ENCODE data around the gene TGFBI.

Gene TGFBI

DNA sequence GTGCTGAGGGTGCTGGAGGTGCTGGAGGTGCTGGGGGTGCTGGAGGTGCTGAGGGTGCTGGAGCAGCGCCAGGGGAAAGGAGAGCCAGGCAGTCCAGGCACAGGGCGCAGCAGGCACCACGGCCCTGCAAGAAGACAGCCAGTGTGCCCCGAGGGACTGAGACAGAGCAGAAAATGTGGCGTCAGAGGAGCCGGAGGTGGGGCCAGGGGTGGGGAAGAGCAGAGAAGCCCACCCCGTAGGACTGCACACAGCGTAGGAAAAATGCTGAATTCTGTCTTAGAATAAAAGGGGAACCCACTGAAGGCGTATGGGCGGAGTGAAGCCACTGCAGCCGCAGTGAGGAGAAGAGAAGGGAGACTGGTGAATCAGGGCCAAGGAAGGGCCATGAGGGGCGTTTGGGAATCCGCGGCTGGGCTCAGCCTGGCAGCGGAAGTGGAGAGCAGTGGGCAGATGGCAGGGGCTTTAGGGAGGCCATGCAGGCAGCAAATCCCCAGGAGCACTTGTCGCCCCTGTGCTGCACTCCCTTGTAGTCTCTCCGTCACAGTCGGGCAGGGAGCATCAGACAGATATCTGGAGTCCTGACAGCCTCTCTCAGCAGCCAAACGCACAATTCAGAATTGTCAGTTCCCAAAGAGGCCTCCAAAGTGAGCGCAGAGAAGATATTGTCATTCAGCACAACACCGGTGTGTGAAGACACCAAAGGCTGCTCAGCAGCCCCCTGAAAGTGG is 38.1 kb upstream of the TGFBI start:
- Histone ChIP-seq H3K27me3 (ENCODE audit: control insufficient read depth in 5 of 5, insufficient read depth in 4 of 5, low read length in 5 of 5) (peaks cover 0 to 10% (median 0%) of the 10 kb centered on the region in 5 donors), H3K36me3 (ENCODE audit: control insufficient read depth in 5 of 5, insufficient read depth in 5 of 5, low read length in 5 of 5) (no peaks in the 10 kb centered on the region), H3K9me3 (ENCODE audit: control insufficient read depth in 5 of 5, low read length in 5 of 5) (no peaks in the 10 kb centered on the region), H3K4me1 (ENCODE audit: control insufficient read depth in 5 of 5, insufficient read depth in 5 of 5, low read length in 5 of 5) (peaks cover 0 to 43% (median 18%) of the 10 kb centered on the region in 5 donors), H3K4me3 (ENCODE audit: low read depth in 1 of 5, low read length in 5 of 5) (peak overlapping the region in 1 of 5 donors; percentile 36), H3K9ac (ENCODE audit: low read length in 5 of 5) (no peak overlapping the region), H3K27ac (ENCODE audit: low read depth, low read length) (peak overlapping the region; percentile 11)

DNA sequence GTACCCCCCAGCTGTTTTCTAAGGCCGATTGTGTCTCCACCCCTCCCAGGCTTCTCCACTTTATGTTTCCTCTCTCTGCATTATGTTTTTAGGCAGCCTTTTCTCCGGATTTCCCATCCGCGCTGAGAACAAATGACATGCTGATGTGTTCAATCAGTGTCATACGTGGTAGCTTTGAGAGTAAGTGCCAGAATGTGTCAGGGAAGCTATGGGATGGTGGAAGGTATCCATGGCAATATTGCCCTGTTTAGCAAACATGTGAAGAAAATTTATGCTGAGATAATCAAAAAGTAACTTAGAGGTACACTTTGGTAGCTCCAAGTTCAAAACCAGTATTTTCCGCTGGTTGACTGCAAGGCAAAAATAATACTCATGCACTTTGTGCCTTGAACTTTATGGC is 37.4 kb upstream of the TGFBI start:
- Histone ChIP-seq H3K9me3 (ENCODE audit: control insufficient read depth in 5 of 5, low read length in 5 of 5) (no peaks in the 10 kb centered on the region), H3K27me3 (ENCODE audit: control insufficient read depth in 5 of 5, insufficient read depth in 4 of 5, low read length in 5 of 5) (peaks cover 0 to 13% (median 0%) of the 10 kb centered on the region in 5 donors), H3K9ac (ENCODE audit: low read length in 5 of 5) (no peak overlapping the region), H3K36me3 (ENCODE audit: control insufficient read depth in 5 of 5, insufficient read depth in 5 of 5, low read length in 5 of 5) (no peaks in the 10 kb centered on the region), H3K4me3 (ENCODE audit: low read depth in 1 of 5, low read length in 5 of 5) (no peak overlapping the region), H3K4me1 (ENCODE audit: control insufficient read depth in 5 of 5, insufficient read depth in 5 of 5, low read length in 5 of 5) (peaks cover 0 to 43% (median 15%) of the 10 kb centered on the region in 5 donors), H3K27ac (ENCODE audit: low read depth, low read length) (no peak overlapping the region)

DNA sequence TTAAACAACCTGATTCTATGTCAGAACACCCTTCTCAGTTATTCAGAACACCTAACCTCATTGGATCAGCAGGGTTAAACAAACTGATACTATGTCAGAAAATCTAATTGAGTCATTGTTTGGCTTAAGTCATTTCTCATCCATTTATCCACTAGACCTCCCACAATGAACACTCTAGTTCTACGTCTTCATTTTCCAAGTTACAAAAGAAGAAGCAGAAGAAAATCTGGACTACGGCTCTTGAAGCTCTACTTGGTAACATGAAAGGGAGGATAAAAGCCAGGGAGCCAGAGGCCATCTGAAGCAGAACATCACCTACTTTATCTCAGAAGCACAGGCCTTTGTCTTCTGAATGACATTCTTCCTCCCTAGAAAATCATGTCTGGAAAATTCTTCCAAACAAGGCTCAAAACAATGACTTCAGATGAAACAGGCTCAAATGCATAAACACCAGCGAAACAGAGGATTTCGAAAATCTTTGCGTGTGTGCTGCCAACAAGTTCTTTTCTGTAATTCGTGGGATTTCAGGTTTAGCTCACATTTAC is 35.4 kb upstream of the TGFBI start:
- no peak overlapping the region for H3K4me3 ChIP-seq (ENCODE audit: low read depth in 1 of 5, low read length in 5 of 5)
- H3K4me1 ChIP-seq (ENCODE audit: control insufficient read depth in 5 of 5, insufficient read depth in 5 of 5, low read length in 5 of 5): peaks cover 0 to 40% (median 15%) of the 10 kb centered on the region in 5 donors
- no peak overlapping the region for H3K9ac ChIP-seq (ENCODE audit: low read length in 5 of 5)
- no peaks in the 10 kb centered on the region for H3K36me3 ChIP-seq (ENCODE audit: control insufficient read depth in 5 of 5, insufficient read depth in 5 of 5, low read length in 5 of 5)
- H3K27me3 ChIP-seq (ENCODE audit: control insufficient read depth in 5 of 5, insufficient read depth in 4 of 5, low read length in 5 of 5): peaks cover 0 to 17% (median 0%) of the 10 kb centered on the region in 5 donors
- H3K9me3 ChIP-seq (ENCODE audit: control insufficient read depth in 5 of 5, low read length in 5 of 5): no peaks in the 10 kb centered on the region
- H3K27ac ChIP-seq (ENCODE audit: low read depth, low read length): no peak overlapping the region

DNA sequence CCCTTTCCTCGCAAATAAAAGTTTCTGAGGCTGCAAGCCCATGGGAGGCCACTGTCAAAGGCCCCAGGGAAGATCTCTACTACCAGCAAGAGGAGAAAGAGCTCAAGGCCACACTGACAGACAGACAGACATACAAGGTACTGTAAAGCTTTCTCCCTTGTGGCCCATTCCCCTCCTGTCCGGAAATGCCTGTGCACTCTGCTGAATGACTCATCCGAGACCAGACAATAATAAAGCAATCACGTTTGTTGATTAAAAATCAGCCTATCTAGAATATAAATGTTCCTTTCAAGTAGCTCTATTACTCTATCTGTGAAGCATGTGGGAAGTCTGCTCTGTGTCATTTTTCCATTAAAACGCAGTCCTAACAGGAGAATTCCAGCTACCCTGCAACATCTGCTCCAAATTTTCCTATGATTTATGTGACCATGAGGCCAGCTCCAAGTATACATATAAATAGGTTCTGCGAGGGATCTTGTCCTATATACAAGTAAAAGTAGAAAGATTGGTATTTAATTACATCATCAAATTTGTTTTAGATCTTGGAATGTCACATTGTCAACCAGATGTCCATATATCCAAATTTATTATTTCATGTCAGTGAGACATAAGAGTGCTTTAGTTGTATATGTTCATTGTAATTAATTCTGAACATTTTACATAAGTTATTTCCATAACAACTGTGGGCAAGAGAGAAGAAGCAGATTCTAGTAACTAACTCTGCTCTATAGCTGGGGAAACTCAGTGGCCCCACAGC is 34.7 kb upstream of the TGFBI start:
- Histone ChIP-seq H3K9ac (ENCODE audit: low read length in 5 of 5) (peak overlapping the region in 1 of 5 donors; percentile 8), H3K9me3 (ENCODE audit: control insufficient read depth in 5 of 5, low read length in 5 of 5) (no peaks in the 10 kb centered on the region), H3K4me3 (ENCODE audit: low read depth in 1 of 5, low read length in 5 of 5) (no peak overlapping the region), H3K4me1 (ENCODE audit: control insufficient read depth in 5 of 5, insufficient read depth in 5 of 5, low read length in 5 of 5) (peaks cover 0 to 40% (median 18%) of the 10 kb centered on the region in 5 donors), H3K27ac (ENCODE audit: low read depth, low read length) (no peak overlapping the region), H3K36me3 (ENCODE audit: control insufficient read depth in 5 of 5, insufficient read depth in 5 of 5, low read length in 5 of 5) (no peaks in the 10 kb centered on the region), H3K27me3 (ENCODE audit: control insufficient read depth in 5 of 5, insufficient read depth in 4 of 5, low read length in 5 of 5) (peaks cover 0 to 17% (median 0%) of the 10 kb centered on the region in 5 donors)

DNA sequence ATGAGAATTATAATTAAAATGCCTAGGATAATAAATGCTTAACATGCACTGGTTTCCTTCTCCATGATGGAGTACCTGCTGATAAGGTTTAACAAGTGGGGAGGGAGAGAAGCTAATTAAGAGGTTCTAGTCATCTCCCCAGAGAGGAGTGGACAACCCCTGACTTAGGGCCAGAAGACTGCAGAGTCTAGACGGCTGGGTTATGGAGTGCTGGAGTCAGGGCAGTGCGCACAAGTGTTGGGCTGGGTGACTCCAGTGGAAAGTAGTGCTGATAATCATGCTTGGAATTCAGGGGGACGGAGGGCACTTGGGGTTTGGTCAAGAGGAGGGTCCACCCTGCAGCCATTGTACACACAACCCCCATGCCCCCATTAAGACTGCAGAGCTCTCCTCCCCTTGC is 32.8 kb upstream of the TGFBI start:
- Histone ChIP-seq H3K27ac (ENCODE audit: low read depth, low read length) (no peak overlapping the region), H3K9me3 (ENCODE audit: control insufficient read depth in 5 of 5, low read length in 5 of 5) (no peaks in the 10 kb centered on the region), H3K9ac (ENCODE audit: low read length in 5 of 5) (no peak overlapping the region), H3K4me3 (ENCODE audit: low read depth in 1 of 5, low read length in 5 of 5) (no peak overlapping the region), H3K27me3 (ENCODE audit: control insufficient read depth in 5 of 5, insufficient read depth in 4 of 5, low read length in 5 of 5) (peaks cover 0 to 14% (median 0%) of the 10 kb centered on the region in 5 donors), H3K36me3 (ENCODE audit: control insufficient read depth in 5 of 5, insufficient read depth in 5 of 5, low read length in 5 of 5) (no peaks in the 10 kb centered on the region), H3K4me1 (ENCODE audit: control insufficient read depth in 5 of 5, insufficient read depth in 5 of 5, low read length in 5 of 5) (peaks cover 0 to 43% (median 23%) of the 10 kb centered on the region in 5 donors)

DNA sequence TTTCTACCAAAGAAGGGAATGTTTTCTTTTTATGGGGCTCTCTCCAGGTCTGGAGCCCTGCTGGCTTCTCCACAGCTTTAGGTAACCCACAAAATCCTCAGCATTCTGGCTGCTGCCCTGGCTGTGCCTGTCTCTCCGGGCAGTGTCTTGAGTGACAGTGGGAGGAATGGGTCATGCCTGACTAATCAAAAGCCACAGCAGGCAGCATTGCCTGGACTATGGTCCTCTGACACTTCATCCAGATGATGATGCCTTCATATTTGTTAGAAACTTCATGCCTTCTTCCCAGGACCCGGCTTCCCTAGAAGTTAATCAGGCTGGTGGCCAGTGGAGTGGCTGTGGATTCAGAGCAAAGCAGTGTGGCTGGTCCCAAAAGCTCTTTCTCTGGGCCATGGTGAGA is 32.2 kb upstream of the TGFBI start:
- Histone ChIP-seq H3K4me3 (ENCODE audit: low read depth in 1 of 5, low read length in 5 of 5) (no peak overlapping the region), H3K9ac (ENCODE audit: low read length in 5 of 5) (no peak overlapping the region), H3K4me1 (ENCODE audit: control insufficient read depth in 5 of 5, insufficient read depth in 5 of 5, low read length in 5 of 5) (peaks cover 0 to 41% (median 20%) of the 10 kb centered on the region in 5 donors), H3K9me3 (ENCODE audit: control insufficient read depth in 5 of 5, low read length in 5 of 5) (no peaks in the 10 kb centered on the region), H3K36me3 (ENCODE audit: control insufficient read depth in 5 of 5, insufficient read depth in 5 of 5, low read length in 5 of 5) (no peaks in the 10 kb centered on the region), H3K27ac (ENCODE audit: low read depth, low read length) (no peak overlapping the region), H3K27me3 (ENCODE audit: control insufficient read depth in 5 of 5, insufficient read depth in 4 of 5, low read length in 5 of 5) (peaks cover 0 to 10% (median 0%) of the 10 kb centered on the region in 5 donors)

DNA sequence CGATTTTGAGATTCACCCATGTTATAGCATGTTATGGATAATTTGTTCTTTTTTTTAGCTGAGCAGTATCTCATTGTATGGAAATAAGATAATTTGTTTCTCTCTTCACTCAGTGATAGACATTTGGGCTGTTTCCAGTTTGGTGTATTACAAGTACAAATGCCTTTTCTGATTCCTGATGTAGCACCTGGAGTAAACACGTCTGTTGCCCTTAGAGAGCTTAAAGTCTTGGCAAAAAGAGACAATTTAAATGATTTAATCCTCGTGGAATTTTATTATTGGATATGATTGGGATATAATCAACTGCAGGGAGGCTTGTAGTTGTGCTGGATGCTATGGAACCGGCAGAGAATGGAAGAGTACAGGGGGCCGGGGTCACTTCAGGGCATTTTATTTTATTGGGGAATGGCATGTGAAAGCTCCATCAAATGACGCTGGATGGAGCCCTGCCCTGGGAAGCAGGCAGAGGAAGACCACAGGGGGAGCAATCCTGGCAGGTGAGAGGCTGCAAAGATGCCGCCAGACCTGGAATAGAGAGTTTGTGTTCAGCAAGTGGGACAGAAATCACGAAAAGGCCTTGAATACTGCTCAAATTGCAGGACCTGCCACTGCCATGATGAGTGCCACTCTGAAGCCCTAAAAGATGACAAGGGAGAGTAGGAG is 31.0 kb upstream of the TGFBI start:
- Histone ChIP-seq H3K4me1 (ENCODE audit: control insufficient read depth in 5 of 5, insufficient read depth in 5 of 5, low read length in 5 of 5) (peaks cover 0 to 41% (median 20%) of the 10 kb centered on the region in 5 donors), H3K9me3 (ENCODE audit: control insufficient read depth in 5 of 5, low read length in 5 of 5) (no peaks in the 10 kb centered on the region), H3K27me3 (ENCODE audit: control insufficient read depth in 5 of 5, insufficient read depth in 4 of 5, low read length in 5 of 5) (peaks cover 0 to 11% (median 0%) of the 10 kb centered on the region in 5 donors), H3K4me3 (ENCODE audit: low read depth in 1 of 5, low read length in 5 of 5) (no peak overlapping the region), H3K9ac (ENCODE audit: low read length in 5 of 5) (no peak overlapping the region), H3K36me3 (ENCODE audit: control insufficient read depth in 5 of 5, insufficient read depth in 5 of 5, low read length in 5 of 5) (no peaks in the 10 kb centered on the region), H3K27ac (ENCODE audit: low read depth, low read length) (no peak overlapping the region)

DNA sequence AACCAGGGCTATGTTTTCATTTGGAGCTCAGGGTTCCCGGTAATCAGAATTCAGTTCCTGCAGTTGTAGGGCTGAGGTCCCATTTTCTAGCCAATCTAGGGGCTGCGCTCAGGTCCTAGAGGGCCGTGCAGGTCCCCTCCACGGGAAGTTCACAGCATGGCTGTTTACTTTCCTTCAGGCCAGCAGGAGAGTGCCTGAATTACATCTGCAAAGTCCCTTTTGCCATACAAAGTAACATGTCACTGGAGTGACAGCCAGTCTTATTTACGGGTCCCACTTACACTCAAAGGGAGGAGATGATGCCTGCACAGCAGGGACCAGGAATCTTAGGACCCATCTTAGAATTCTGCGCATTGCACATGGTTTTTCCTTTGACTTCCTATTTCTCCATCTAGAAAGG is 29.9 kb upstream of the TGFBI start:
- no peak overlapping the region for H3K4me3 ChIP-seq (ENCODE audit: low read depth in 1 of 5, low read length in 5 of 5)
- no peak overlapping the region for H3K27ac ChIP-seq (ENCODE audit: low read depth, low read length)
- peaks cover 0 to 30% (median 15%) of the 10 kb centered on the region in 5 donors for H3K4me1 ChIP-seq (ENCODE audit: control insufficient read depth in 5 of 5, insufficient read depth in 5 of 5, low read length in 5 of 5)
- H3K9ac ChIP-seq (ENCODE audit: low read length in 5 of 5): no peak overlapping the region
- H3K9me3 ChIP-seq (ENCODE audit: control insufficient read depth in 5 of 5, low read length in 5 of 5): no peaks in the 10 kb centered on the region
- peaks cover 0 to 11% (median 0%) of the 10 kb centered on the region in 5 donors for H3K27me3 ChIP-seq (ENCODE audit: control insufficient read depth in 5 of 5, insufficient read depth in 4 of 5, low read length in 5 of 5)
- H3K36me3 ChIP-seq (ENCODE audit: control insufficient read depth in 5 of 5, insufficient read depth in 5 of 5, low read length in 5 of 5): no peaks in the 10 kb centered on the region

DNA sequence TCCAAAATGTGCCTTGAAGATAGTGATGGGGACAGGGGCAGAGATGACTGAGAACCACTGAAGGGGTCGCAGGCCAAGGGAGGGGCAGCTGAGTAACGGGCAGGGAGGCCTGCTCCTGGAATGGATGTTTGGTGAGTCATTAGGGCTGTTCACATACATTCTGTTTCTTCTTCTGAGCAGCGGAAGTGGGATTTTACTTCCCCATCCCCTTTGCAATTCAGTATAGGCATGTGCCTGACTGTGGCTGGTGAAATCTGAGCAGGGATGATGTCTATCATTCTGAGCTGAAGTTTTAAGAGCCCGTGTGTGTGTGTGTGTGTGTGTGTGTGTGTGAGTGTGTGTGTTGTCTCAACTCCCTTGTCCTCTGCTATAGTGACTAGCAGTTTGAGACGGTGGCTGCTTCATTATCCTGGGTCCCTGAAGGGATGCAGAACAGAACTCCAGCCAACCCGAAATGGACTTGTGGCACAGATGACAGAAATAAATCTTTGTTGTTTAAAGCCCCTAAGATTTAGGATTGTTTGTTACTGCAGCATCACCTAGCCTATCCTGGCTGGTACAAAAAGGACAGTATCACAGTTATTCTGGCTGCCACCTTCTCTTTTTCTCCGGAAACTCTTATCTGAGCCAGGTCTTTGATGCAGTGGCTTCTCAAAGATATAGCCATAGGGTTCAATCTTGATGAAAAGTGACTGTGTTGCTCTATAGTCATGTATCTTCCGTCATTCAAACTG is 29.2 kb upstream of the TGFBI start:
- Histone ChIP-seq H3K9ac (ENCODE audit: low read length in 5 of 5) (no peak overlapping the region), H3K9me3 (ENCODE audit: control insufficient read depth in 5 of 5, low read length in 5 of 5) (no peaks in the 10 kb centered on the region), H3K36me3 (ENCODE audit: control insufficient read depth in 5 of 5, insufficient read depth in 5 of 5, low read length in 5 of 5) (no peaks in the 10 kb centered on the region), H3K27me3 (ENCODE audit: control insufficient read depth in 5 of 5, insufficient read depth in 4 of 5, low read length in 5 of 5) (peaks cover 0 to 11% (median 0%) of the 10 kb centered on the region in 5 donors), H3K27ac (ENCODE audit: low read depth, low read length) (no peak overlapping the region), H3K4me1 (ENCODE audit: control insufficient read depth in 5 of 5, insufficient read depth in 5 of 5, low read length in 5 of 5) (peaks cover 0 to 23% (median 12%) of the 10 kb centered on the region in 5 donors), H3K4me3 (ENCODE audit: low read depth in 1 of 5, low read length in 5 of 5) (no peak overlapping the region)
